GM06990 (cell line): ENCODE data around the gene LENG9.
"Not testable (repeated sequence)": the region's sequence is repeated elsewhere in the genome, so short reads cannot be mapped to it uniquely, and the experiment has no call there.

Source experiments
- DNase-seq: peaks from one replicate; pipeline ENCODE4 v3.0.0-alpha.2; 2011; ENCODE audit not compliant: insufficient read length; ENCODE audit errors: extremely low read depth
- H3K27me3 ChIP-seq: replicated peaks from 2 replicates; pipeline ENCODE4 v1.6.0; 2011; ENCODE audit warnings: low read length; ENCODE audit not compliant: control insufficient read depth, insufficient read depth
- H3K36me3 ChIP-seq: 2 replicates; pipeline ENCODE4 v1.5.1; 2011; ENCODE audit warnings: low read length; ENCODE audit not compliant: control insufficient read depth, insufficient read depth
- H3K4me3 ChIP-seq: replicated peaks from 2 replicates; pipeline ENCODE4 v1.5.1; 2011; ENCODE audit warnings: low read depth, mild to moderate bottlenecking, control low read depth, low read length
- CTCF ChIP-seq: IDR thresholded peaks from 2 replicates; pipeline ENCODE4 v1.5.1; 2011; ENCODE audit warnings: low read length, control low read depth, mild to moderate bottlenecking, inconsistent platforms; ENCODE audit not compliant: insufficient read depth, poor library complexity, severe bottlenecking

Gene LENG9

GRCh38 chr19:54502518-54503048, 39.0 kb upstream of the LENG9 start, which contains the start of gene LAIR2:
LAIR2 (plus strand) TSS chr19:54502831; CDS start chr19:54502919, 88 bp downstream.
- no peak for DNase-seq
- Histone ChIP-seq H3K36me3 (no peaks in the 10 kb centered on the region), H3K27me3 (no peaks in the 10 kb centered on the region), H3K4me3 (no peak within 1 kb of the TSS)
- no peak for TF ChIP-seq CTCF

- H3K27me3 ChIP-seq, DNase-seq, H3K4me3 ChIP-seq, H3K36me3 ChIP-seq: not testable (repeated sequence)
Observed at GRCh38 chr19:54498451-54498772, 34.8 kb upstream of the LENG9 start.

- H3K4me3 ChIP-seq, DNase-seq, H3K27me3 ChIP-seq, H3K36me3 ChIP-seq: not testable (repeated sequence)
Observed at GRCh38 chr19:54497747-54498450, 34.3 kb upstream of the LENG9 start.

- DNase-seq, H3K36me3 ChIP-seq, H3K4me3 ChIP-seq, H3K27me3 ChIP-seq: not testable (repeated sequence)
Observed at GRCh38 chr19:54495284-54495683, 31.7 kb upstream of the LENG9 start.

- no peaks in the 10 kb centered on the region for H3K27me3 ChIP-seq
- no peak for TF ChIP-seq CTCF
- no peaks in the 10 kb centered on the region for H3K36me3 ChIP-seq
- DNase-seq = no peak
- H3K4me3 ChIP-seq = no peak overlapping the region
Observed at GRCh38 chr19:54493967-54494585, 30.5 kb upstream of the LENG9 start.

- not testable (repeated sequence) for H3K27me3 ChIP-seq, H3K4me3 ChIP-seq, H3K36me3 ChIP-seq, DNase-seq
Observed at GRCh38 chr19:54493056-54493455, 29.5 kb upstream of the LENG9 start.

GRCh38 chr19:54492568-54492967, 29.0 kb upstream of the LENG9 start:
- H3K4me3 ChIP-seq = no peak overlapping the region
- H3K36me3 ChIP-seq = no peaks in the 10 kb centered on the region
- no peak for TF ChIP-seq CTCF
- DNase-seq = no peak
- no peaks in the 10 kb centered on the region for H3K27me3 ChIP-seq

- no peak for TF ChIP-seq CTCF
- H3K4me3 ChIP-seq = no peak overlapping the region
- no peaks in the 10 kb centered on the region for H3K36me3 ChIP-seq
- no peaks in the 10 kb centered on the region for H3K27me3 ChIP-seq
- no peak for DNase-seq
Observed at GRCh38 chr19:54489766-54490165, 26.2 kb upstream of the LENG9 start.
